Measurements from ENCODE around the gene WDR47.

GRCh38 chr1:109065137-109065536 is 23.2 kb upstream of the WDR47 start:
- TF ChIP-seq, protein P1, sequence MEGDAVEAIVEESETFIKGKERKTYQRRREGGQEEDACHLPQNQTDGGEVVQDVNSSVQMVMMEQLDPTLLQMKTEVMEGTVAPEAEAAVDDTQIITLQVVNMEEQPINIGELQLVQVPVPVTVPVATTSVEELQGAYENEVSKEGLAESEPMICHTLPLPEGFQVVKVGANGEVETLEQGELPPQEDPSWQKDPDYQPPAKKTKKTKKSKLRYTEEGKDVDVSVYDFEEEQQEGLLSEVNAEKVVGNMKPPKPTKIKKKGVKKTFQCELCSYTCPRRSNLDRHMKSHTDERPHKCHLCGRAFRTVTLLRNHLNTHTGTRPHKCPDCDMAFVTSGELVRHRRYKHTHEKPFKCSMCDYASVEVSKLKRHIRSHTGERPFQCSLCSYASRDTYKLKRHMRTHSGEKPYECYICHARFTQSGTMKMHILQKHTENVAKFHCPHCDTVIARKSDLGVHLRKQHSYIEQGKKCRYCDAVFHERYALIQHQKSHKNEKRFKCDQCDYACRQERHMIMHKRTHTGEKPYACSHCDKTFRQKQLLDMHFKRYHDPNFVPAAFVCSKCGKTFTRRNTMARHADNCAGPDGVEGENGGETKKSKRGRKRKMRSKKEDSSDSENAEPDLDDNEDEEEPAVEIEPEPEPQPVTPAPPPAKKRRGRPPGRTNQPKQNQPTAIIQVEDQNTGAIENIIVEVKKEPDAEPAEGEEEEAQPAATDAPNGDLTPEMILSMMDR (IDR thresholded peaks at IDR 0.05) = no peak
- no peak for TF ChIP-seq EP300 (IDR thresholded peaks at IDR 0.05)
- TF ChIP-seq POLR2AphosphoS5 (IDR thresholded peaks at IDR 0.05) = no peak

Measured in stomach (tissue), 4 donors.